Neural progenitor cell (in vitro differentiated cells): ENCODE measurements around the gene FBP1.

ENCODE experiments used
- CTCF ChIP-seq: fragments of 200-600 bp; sonication (generic); IDR thresholded peaks from 2 replicates; pipeline ENCODE4 v1.5.1; 2017; ENCODE audit warnings: antibody characterized with exemption, mild to moderate bottlenecking
- EZH2 ChIP-seq: fragments of 200-600 bp; sonication (generic); IDR thresholded peaks from 2 replicates; pipeline ENCODE4 v1.6.1; 2017; ENCODE audit warnings: antibody characterized with exemption, mild to moderate bottlenecking, moderate library complexity

DNA sequence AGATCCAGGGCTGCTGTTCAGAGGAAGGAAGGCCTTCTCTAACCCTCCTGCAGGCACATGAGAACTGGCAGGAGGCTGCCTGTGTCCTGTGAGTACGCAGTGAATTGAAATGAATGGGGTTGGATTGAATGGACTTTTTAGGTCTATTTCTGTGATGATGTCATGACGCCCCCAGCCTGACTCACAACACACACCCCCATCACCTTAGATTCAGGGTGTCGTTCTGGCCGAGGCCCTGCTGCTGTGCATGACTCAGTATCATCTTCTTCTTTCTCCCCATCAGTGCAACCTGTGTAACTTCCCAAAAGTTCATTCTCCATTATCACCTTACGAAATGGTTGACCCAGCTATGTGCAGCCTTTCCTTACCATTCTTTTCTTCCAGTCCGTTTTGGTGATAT, 79.1 kb downstream of the FBP1 start:
- TF ChIP-seq EZH2 (no peak), CTCF (no peak)
